Measurements from ENCODE around the gene CCR5AS. TPM values are rescaled to one million over a fixed set of nuclear protein-coding genes. Genes with fewer than 3 reads are reported as not detected.

The CCR5AS gene

DNA sequence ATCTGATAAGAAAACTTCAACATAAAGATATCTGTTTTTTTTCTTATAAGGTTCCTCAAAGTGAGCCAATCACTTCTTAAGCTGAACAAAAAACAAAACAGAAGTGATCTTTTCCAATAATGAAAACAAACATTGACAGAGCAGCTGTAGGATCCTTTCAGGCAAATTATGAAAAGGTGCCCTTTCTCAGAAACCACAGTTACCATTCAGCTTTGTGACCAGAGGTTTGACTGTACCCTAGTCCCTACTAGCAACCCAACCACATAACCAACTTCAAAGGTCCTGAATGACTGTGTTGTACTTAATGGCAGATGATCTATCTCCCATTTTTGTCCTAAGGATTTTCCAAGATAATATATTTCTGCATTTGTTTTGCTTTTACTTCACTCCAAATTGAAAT lies 92.3 kb downstream of the CCR5AS start:
- H3K4me1 ChIP-seq, result peaks cover 0 to 58% of the 10 kb centered on the region in 2 donors
- no peaks in the 10 kb centered on the region for H3K36me3 ChIP-seq
- no peak overlapping the region for H3K27ac ChIP-seq
- ATAC-seq (no peak), DNase-seq (no peak)
- no peaks in the 10 kb centered on the region for H3K27me3 ChIP-seq
- TF ChIP-seq, protein P1, sequence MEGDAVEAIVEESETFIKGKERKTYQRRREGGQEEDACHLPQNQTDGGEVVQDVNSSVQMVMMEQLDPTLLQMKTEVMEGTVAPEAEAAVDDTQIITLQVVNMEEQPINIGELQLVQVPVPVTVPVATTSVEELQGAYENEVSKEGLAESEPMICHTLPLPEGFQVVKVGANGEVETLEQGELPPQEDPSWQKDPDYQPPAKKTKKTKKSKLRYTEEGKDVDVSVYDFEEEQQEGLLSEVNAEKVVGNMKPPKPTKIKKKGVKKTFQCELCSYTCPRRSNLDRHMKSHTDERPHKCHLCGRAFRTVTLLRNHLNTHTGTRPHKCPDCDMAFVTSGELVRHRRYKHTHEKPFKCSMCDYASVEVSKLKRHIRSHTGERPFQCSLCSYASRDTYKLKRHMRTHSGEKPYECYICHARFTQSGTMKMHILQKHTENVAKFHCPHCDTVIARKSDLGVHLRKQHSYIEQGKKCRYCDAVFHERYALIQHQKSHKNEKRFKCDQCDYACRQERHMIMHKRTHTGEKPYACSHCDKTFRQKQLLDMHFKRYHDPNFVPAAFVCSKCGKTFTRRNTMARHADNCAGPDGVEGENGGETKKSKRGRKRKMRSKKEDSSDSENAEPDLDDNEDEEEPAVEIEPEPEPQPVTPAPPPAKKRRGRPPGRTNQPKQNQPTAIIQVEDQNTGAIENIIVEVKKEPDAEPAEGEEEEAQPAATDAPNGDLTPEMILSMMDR (IDR thresholded peaks at IDR 0.05), result no peak
- no peaks in the 10 kb centered on the region for H3K9me3 ChIP-seq
- no peak overlapping the region for H3K4me3 ChIP-seq
- intact Hi-C loops (cut with DNase I), result no loop called here

Other genes starting within 250 kb of the CCR5AS start
- gene CCR1, start 198.8 kb downstream of the CCR5AS start, total RNA-seq, result 10 to 100 TPM; 18.9 to 84.5 TPM
- gene CCR1, start 198.8 kb downstream of the CCR5AS start, polyA plus RNA-seq (ENCODE audit: insufficient read length in 6 of 6), result 1 to 10 TPM; 5.2 to 8.9 (median 7.5) TPM
- gene CCR3, start 164.6 kb downstream of the CCR5AS start, total RNA-seq, result under 1 TPM in 1 of 2 donors, not detected in 1; 0.20 TPM
- gene CCR3, start 164.6 kb downstream of the CCR5AS start, polyA plus RNA-seq (ENCODE audit: insufficient read length in 6 of 6), result under 1 TPM in 4 of 6 donors, not detected in 2; 0.10 to 0.22 (median 0.20) TPM
- gene CCR2, start 53.0 kb downstream of the CCR5AS start, total RNA-seq, result 10 to 100 TPM; 11.5 to 27.0 TPM
- gene CCR2, start 53.0 kb downstream of the CCR5AS start, polyA plus RNA-seq (ENCODE audit: insufficient read length in 6 of 6), result 1 to 10 TPM; 1.6 to 2.4 (median 1.8) TPM
- gene CCR5, start 36.1 kb downstream of the CCR5AS start, total RNA-seq, result 10 to 100 TPM in 1 of 2 donors, 1 to 10 TPM in 1; 2.9 to 13.8 TPM
- gene CCR5, start 36.1 kb downstream of the CCR5AS start, polyA plus RNA-seq (ENCODE audit: insufficient read length in 6 of 6), result under 1 TPM; 0.33 to 0.97 (median 0.50) TPM
- gene CCRL2, start 193 bp upstream of the CCR5AS start, total RNA-seq, result 10 to 100 TPM; 18.9 to 37.1 TPM
- 1 to 10 TPM; 3.4 to 5.6 (median 4.2) TPM for gene CCRL2, start 193 bp upstream of the CCR5AS start, polyA plus RNA-seq (ENCODE audit: insufficient read length in 6 of 6)
- 100 to 1,000 TPM in 1 of 2 donors, 1 to 10 TPM in 1; 2.3 to 113 TPM for gene LTF, start 57.8 kb upstream of the CCR5AS start, total RNA-seq
- gene LTF, start 57.8 kb upstream of the CCR5AS start, polyA plus RNA-seq (ENCODE audit: insufficient read length in 6 of 6), result 1 to 10 TPM; 3.7 to 7.6 (median 5.5) TPM
- not detected for gene RTP3, start 90.9 kb upstream of the CCR5AS start, total RNA-seq
- gene RTP3, start 90.9 kb upstream of the CCR5AS start, polyA plus RNA-seq (ENCODE audit: insufficient read length in 6 of 6), result under 1 TPM in 1 of 6 donors, not detected in 5; 0.13 TPM
- gene LRRC2, start 159.2 kb upstream of the CCR5AS start, total RNA-seq, result under 1 TPM; 0.45 to 0.47 TPM
- gene LRRC2, start 159.2 kb upstream of the CCR5AS start, polyA plus RNA-seq (ENCODE audit: insufficient read length in 6 of 6), result under 1 TPM; 0.36 to 0.47 (median 0.44) TPM
- gene FAM240A, start 205.5 kb upstream of the CCR5AS start, total RNA-seq, result not detected
- gene FAM240A, start 205.5 kb upstream of the CCR5AS start, polyA plus RNA-seq (ENCODE audit: insufficient read length in 6 of 6), result not detected

Data from left lung (tissue), 10 donors.